DMS79 (cell line): ENCODE results near the gene SCLY.

Source experiments
- DNase-seq: peaks from one replicate; lab custom pipeline; 2025; lab: John Stamatoyannopoulos, UW

Gene SCLY

DNA sequence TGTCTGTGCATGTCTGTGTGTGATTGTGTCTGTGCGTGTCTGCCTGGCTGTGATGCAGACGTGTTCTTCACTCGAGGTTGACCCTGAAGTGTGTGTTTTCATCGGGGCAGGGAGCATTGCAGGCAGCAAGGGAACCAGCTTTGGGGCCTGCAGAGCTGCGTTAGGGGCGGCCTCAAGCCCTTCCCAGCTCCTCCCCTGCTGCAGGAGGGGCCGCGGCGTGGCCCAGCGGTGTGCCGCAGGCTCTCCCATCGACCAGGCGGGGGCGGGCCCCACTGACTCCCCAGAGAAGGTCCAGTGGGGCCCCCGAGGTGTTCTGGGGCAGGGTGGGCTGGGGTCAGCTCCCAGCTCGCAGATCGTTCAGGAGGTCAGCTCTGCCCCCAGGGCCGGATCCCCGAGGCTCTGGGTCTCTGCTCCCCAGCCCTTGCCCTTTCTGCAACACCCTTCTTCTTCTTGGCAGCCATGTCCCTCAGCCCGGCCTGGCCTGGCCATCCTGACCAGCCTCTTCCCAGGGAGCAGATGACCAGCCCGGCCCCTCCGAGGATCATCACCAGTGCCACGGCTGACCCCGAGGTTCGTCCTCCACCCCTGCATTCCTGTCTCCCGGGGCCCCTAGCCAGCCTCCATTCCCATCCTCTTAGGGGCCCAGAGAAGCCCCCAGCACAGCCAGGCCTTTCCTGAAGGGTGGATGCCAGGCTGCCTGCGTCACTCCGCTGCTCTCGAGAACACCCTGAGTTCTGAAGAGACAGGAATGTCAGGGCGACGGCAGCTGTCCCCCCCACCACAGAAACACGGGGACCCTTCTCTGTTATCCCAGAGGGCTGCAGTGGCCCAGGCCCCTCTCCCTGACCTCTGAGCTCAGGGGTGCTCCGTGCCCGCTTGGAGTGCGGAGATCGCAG is 66.6 kb downstream of the SCLY start:
- DNase-seq: no peak

- no peak for DNase-seq
Measured at GRCh38 chr2:238128061-238128440, 67.2 kb downstream of the SCLY start.

- no peak for DNase-seq
Measured at GRCh38 chr2:238128534-238129001, 67.8 kb downstream of the SCLY start.

GRCh38 chr2:238129166-238130010 is 68.6 kb downstream of the SCLY start:
- DNase-seq: no peak

DNA sequence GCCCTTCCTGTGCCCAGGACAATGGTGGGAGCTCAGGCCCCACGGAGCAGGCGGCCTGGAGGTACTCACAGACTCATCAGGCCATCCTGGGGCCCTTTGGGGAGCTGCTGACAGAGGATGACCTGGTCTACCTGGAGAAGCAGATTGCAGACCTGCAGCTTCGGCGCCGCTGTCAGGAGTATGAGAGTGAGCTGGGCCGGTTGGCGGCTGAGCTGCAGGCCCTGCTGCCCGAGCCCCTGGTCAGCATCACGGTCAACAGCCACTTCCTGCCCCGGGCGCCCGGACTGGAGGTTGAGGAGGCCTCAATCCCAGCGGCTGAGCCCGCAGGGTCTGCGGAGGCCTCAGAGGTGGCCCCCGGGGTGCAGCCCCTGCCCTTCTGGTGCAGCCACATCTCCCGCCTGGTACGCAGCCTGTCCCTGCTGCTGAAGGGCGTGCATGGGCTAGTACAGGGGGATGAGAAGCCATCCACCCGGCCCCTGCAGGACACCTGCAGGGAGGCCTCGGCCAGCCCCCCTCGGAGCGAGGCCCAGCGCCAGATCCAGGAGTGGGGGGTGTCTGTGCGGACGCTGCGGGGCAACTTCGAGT is 69.4 kb downstream of the SCLY start:
- DNase-seq: no peak

GRCh38 chr2:238130696-238131628 is 70.2 kb downstream of the SCLY start:
- no peak for DNase-seq

DNA sequence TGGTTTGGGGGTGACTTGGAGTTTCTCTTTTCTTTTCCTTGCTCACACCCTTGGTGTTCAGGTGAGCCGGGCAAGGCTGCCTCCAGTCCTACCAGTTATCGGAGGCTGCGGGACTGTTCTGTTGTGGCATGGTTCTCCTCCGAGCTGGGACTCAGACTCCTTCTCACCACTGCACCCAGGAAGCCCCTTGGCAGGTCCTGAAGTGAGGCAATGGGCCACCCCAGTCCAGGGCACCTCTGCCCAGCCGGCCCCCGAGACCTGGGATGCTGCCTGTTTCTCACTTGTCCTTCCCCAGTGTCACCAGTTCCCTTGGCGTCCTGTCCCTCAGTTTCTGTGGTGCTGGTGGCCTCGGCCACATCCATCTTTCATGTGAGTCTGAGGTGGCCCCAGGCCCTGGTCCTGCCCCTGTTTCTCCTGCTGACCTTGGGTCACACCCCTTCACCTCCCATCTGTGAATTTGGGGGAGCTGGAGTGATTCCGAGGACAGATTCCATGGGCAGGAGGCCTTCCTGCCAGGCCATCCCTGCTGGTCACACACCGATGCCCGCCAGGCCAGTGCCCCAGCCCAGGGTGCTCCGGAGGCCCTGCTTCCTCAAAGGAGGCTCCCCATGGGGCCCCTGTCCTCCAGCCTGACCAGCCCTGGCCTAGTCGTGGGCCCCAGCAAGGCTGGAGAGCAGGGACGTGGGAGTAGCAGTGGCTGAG is 71.1 kb downstream of the SCLY start:
- DNase-seq: no peak

DNA sequence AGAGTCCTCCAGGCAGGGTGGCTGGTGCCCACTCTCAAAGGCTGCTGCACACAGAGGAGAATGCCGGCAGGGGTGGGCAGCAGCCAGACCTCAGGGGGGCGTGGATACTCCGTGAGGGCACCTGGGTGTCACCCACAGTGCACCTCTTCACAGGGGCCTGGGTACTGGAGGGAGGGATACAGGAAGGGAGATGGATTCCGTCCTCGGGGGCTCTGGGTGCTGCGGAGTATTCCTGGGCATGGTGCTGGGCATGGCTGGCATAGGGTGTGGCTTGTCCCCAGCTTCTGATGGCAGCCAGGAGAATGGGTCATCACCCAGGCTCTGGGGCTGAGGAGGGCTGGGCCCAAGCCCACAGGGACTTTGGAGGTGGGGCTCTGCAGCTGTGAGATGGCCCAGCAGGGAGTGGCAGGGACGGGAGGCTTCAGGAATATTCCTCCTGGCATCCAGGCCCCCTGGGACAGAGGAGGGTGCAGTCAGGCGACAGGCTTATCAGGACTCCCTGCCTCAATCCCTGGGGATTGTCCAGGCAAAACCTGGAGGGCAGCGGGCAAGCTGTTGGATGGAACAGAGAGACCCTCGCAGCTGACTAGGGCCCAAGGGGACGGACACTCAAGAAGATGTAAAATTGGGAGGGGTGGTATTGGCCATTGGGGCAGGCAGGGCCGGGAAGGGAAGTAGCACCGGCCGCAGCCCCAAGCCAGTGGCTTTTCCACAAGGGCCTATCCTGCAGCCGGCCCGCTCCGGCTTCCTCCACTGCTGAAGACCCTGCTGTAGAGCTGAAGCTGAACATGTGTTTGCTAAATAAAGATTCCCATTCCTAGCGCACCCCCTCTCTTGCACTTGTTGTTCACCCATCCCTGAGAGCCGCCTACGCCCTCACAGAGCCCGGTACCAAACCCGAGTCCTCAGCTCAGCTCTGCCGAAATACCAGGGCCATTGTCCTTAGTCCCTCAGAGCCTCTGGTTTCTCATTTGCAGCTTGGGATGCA is 72.0 kb downstream of the SCLY start:
- no peak for DNase-seq

DNA sequence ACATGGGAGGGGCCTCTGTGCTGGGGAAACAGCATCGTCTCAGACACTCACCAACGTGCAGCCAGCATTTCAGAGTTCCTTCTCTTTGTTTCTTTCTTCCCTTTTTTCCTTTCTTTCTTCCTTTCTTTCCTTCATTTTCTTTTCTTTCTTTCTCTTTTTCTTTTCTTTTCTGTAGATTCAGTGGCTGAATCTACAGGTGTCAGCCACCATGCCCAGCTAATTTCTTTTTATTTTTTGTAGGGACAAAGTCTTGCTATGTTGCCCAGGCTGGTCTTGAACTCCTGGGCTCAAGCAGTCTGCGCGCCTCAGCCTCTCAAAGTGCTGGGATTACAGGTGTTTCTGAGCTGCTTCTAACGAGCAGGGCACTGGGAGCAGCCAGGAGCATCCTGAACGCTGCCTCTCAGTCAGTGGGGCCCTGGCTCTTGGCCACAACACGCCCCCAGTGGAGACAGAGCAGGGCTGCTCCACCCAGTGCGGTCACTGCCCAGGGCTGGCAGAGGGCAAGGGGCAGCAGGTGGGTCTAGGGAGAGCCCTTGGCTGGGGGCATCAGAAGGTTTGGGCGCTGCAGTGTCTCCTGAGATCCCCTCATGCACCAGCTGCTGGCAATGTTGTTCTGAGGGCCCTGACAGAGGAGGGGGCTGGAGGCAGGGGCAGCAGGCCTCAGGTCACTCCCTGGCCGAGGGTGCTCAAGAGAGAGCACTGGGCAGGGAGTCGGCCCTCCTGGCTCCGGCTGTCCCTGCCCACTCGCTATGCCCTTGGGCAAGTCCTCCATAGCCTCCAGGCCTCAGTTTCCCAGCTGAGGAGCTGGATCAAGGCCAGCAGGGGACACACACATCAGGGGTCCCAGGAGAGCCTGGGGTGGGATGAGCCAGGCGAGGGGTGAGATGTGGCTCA is 72.9 kb downstream of the SCLY start:
- DNase-seq: no peak

- DNase-seq: no peak
Measured at GRCh38 chr2:238134393-238134785, 73.6 kb downstream of the SCLY start.

DNA sequence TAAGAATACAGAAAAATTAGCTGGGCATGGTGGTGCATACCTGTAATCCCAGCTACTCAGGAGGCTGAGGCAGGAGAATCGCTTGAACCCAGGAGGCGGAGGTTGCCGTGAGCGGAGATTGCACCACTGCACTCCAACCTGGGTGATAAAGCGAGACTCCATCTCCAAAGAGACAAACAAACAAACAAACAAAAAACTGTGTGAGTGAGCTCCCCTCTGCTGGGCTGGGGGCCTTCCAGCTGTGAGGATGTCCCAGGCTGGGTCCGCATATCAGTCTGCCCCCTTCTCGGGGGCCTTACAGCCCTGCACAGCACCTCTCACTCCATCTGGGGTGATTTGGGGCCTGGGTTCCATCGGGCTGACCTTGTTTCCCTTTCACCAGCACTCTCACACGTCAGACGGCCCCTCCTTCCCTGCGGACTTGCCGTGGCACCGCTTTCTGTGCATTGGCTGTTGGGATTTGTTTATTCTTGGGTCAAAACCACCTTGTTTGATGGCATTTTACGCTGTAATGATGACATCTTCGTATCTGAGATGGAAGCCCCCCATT is 74.9 kb downstream of the SCLY start:
- DNase-seq: no peak

DNA sequence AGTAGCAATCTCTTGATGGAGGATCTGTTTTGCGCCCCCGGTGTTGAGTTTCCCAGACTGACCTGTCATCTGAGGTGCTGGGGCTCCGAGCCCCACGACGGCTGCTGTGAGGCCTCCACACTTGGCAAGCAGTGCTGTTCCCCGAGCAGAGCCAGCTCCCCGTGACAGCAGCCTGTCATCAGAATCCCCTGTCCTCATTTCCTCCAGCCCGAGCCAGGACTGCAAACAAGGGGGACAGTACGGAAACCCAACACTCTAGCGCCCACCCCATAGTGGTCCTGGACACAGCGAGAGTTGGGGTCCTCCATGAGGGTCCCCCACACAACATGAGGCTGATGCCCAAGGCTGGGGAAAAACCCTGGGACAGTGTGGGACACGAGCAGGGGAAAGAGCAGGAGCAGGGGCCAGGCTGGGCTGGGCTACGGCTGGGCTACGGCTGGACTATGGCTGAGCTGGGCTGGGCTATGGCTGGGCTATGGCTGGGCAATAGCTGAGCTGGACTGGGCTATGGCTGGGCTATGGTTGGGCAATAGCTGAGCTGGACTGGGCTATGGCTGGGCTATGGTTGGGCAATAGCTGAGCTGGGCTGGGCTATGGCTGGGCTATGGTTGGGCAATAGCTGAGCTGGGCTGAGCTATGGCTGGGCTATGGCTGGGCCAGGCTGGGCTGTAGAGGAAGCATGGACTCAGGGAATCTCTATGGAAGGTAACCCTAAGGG is 76.2 kb downstream of the SCLY start:
- DNase-seq: no peak

DNA sequence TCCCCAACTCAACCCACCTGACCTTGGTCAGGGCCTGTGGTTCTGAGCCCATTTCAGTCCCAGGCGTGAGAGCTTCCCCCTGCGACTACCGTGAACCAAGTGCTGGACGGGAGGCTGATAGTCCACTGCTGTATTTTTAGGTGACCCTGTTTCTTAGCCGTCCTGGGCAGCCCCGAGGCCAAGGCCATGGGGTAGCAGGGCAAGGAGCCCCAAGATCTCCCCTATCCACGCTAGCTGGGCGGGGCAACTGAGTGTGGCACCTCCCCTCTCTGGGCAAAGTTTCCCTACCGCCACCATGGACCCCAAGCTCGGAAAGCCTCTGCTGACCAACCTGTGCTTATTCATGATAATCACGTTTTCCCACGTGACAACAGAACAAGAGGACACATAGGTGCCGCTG is 77.1 kb downstream of the SCLY start:
- DNase-seq: no peak

- DNase-seq: no peak
Measured at GRCh38 chr2:238138331-238139195, 77.8 kb downstream of the SCLY start, which contains the start of gene KLHL30. Gene KLHL30, plus strand, starts transcription at chr2:238138668. Its CDS starts 2,087 bp downstream, at chr2:238140755.

DNA sequence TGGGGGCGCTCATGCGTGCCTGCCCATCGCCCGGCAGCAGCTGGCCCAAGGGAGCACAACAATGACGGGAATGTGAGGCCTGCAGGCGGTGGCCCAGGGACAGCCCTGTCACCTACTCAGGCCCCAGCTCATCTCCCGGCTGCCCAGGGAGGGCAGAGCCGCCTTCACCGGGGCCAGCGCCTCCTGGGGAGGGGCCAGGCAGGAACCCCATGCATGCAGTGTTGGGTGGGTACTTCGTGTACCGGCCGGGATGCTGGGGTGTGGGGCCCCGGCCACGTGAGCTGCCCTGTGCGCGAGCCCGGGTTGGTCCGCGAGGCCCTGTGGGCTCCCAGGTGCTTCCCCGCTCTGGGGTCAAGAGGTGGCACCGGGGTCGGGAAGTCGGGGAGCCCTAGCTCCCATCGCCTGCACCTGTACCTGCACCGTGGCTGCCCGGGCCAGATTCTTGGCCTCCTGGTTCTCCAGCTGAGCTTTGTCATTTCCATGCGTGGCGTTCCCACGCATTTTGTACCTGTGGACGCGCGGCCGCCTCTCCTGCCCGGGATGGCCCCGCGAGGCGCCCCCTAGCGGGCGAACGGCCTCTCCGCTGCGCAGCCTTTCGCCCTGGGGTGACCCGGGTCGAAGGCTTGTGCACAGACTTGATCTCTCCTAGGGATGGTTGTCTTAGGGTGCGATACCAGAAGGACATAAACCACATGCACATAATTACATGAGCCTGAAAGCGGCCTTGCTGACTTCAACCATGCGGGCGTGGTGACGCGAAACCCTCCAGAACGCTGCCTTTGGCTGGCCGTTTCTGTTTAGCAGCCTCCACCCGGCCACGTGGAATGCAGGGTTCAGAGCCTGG is 78.6 kb downstream of the SCLY start:
- no peak for DNase-seq

GRCh38 chr2:238140040-238140439 is 79.2 kb downstream of the SCLY start:
- no peak for DNase-seq
